G401 (cell line): ENCODE data around the gene NOTCH1. TPM values are rescaled to one million over a fixed set of nuclear protein-coding genes. Genes with fewer than 3 reads are reported as not detected.
A peak's percentile ranks its signal among the peaks of the same experiment; 100 is the strongest.
"Not testable (repeated sequence)": the region's sequence is repeated elsewhere in the genome, so short reads cannot be mapped to it uniquely, and the experiment has no call there.

Source experiments
- DNase-seq: peaks from one replicate; pipeline ENCODE4 v3.0.0-alpha.2; 2015; ENCODE audit warnings: low spot score
- in situ Hi-C: cut with HindIII; loops from 2 replicates; pipeline ENCODE4 v1.10.0; 2016; ENCODE audit warnings: low sequenced_read_pairs, mixed read lengths
- total RNA-seq: library from RNA; depleted of rRNA; stranded (reverse); fragments of >200 nt; shearing (Covaris generic); gene quantifications from 2 replicates; pipeline ENCODE4 v1.2.3, GENCODE V29; 2014

NOTCH1 gene
- total RNA-seq, 1 experiment from 2014 or later = 13.8 TPM

DNA sequence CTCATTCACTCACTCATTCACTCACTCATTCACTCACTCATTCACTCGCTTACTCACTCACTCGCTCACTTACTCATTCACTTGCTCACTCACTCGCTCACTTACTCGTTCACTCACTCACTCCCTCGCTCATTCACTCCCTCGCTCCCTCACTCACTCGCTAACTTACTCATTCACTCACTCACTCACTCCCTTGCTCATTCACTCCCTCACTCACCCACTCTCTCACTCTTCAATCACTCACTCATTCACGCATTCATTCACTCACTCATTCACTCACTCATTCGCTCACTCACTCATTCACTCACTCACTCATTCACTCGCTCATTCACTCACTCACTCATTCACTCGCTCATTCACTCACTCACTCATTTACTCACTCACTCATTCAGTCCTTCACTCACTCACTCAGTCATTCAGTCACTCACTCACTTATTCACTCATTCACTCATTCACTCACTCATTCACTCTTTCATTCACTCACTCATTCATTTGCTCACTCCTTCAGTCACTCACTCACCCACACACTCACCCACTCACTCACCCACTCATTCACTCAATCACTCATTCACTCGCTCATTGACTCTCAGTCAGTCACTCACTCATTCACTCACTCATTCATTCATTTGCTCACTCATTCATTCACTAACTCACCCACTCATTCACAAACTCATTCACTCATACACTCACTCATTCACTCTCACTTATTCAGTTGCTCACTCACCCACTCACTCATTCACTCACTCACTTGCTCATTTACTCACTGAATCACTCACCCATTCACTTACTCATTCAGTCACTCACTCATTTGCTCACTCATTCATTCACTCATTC lies 36.0 kb upstream of the NOTCH1 start:
- no peak for DNase-seq
- in situ Hi-C loops = no loop called here

DNA sequence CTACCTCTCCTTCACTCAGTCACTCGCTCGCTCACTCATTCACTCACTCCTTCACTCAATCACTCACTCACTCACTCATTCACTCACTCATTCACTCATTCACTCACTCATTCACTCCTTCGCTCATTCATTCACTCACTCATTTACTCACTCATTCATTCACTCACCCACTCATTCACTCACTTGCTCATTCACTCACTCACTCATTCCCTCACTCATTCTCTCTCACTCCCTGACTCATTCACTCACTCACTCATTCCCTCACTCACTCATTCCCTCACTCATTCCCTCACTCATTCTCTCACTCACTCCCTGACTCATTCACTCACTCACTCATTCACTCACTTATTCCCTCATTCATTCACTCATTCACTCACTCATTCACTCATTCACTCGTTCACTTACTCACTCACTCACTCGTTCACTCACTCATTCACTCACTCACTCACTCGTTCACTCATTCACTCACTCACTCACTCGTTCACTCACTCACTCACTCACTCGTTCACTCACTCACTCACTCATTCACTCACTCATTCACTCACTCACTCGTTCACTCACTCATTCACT lies 33.9 kb upstream of the NOTCH1 start:
- in situ Hi-C loops = loop anchor here (10.0 kb wide), 1 partner anchor 95 kb away; the partner anchor contains the start of gene SEC16A
- DNase-seq = not testable (repeated sequence)

DNA sequence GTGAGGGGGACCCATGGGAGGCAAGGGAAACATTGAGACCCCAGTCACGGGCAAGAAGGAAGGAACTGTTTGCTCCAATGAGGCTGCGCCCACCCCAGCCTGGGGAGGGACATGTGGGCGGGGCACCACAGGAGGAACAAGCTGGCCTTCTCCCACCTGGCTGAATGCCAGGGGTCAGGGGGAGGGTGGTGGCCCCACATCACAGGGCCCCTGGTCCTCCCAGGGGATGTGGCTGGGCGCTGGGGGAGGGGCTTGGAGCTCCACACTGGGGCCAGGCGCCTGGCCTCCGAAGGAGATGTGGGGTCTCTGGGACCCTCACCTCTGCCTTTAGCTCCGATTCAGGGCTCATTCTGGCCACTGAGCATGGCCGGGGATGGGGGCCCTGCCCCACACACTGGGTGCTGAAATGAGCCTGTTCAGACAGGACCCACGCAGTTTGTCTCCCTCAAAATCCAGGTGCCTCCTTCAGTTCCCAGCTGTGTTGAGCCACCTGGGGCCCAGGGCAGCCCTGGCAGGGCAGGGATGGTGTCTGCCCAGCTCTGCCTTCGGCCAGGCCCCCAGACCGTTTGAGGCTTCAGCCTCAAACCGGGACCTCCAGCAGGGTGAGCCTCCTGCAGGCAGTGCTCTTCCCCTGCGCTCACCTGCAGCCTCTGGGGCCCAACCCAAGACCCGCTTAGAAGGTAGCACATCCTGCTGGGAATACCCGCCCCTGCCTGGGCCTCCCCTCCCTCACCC lies 33.2 kb upstream of the NOTCH1 start:
- DNase-seq = peak; percentile 43
- in situ Hi-C loops = loop anchor here (10.0 kb wide), 1 partner anchor 94 kb away; the partner anchor contains the start of gene SEC16A

DNA sequence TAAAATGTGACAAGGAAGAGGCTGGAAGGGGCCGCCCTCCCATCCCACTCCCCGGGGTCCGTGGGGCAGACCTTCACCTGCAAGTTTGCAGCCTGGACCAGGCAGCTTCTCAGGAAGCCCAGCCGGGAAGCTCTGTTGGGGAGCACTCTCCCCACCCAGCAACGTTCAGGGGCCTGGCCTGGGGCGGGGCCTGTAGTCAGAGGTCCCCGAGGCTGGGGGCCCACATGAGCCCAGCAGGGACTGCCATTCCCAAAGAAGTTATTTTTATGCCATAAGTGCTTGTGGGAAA lies 32.7 kb upstream of the NOTCH1 start:
- in situ Hi-C loops = loop anchor here (10.0 kb wide), 1 partner anchor 94 kb away; the partner anchor contains the start of gene SEC16A
- DNase-seq = no peak

DNA sequence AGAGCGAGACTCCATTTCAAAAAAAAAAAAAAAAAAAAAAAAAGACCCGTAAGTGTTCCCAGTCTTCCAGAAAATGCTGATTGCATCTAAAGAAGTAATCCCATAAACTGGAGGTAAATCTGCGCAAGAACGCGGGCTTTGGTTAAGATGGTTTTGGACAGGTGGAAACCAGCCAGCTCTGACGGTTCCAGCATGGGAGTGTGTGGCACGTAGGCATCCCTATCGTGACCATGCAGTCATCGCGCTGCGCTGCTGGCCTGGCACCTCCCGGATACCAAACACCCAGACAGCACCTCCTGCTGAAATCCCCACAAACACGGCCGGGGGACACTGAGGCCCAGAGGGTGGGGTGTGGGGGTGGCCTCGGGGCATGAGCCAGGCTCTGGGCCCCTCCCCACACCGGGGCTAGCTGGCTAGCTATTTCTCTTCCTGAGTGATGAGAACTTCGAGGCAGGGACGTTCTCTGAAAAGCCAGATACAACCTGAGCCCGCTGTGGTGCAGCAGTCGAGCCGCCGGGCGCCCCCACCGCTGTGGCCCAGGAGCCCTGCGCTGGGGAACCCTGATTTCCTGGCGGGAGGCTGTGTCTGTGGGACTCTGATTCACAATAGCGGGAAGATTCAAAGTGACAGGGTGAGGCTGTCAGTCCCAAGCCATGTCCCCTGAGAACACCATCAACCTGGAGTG lies 32.2 kb upstream of the NOTCH1 start:
- in situ Hi-C loops = loop anchor here (10.0 kb wide), 1 partner anchor 93 kb away; the partner anchor contains the start of gene SEC16A
- DNase-seq = peak; percentile 34

DNA sequence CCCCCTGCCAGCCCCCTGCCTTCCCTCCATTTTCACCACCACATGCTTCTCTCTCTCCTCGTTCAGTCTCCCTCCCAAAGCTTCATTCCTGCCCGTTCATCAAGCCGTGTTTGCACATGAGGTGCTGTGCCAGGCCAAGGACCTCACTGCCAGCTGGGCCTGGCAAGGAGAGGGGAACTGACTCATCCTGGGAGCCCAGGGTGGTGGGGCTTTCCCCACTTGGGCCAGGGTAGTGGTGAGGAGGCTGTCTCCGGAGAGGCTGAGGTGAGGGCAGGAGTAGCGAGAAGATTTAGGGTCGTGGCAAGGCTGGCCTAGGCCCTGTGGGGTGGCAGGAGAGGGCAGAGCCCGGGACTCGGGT lies 30.4 kb upstream of the NOTCH1 start:
- no peak for DNase-seq
- in situ Hi-C loops = loop anchor here (10.0 kb wide), 1 partner anchor 91 kb away; the partner anchor contains the start of gene SEC16A

DNA sequence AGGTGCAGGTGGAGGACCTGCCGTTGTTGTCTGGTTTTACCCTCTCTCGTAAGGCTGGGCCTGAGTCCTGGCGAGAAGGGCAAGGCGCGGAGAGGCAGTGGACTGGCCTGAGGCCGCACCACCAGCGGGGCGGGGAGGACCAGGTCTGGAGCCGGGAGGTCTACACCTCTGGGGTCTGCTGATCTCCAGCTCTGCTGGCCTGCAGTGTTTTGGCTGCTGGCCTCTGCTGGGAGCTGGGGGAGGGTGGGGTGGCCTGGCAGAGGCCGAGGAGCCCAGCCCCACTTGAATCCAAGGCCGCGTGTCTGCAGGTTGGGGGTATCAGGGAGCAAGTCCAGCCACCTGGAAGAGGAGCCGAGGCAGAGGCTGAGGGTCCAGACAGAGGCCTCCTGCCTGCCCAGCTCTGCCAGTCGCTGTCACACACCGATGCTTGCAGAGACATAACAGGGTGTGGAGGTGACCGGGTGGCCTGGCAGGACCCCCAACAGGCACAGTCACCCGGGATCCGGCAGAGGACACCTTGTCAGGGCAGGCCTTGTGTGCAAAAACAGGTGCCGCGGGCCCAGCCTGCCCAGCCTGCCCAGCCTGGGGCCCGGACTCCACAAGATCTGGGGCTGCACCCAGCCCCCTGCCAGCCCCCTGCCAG lies 29.9 kb upstream of the NOTCH1 start:
- no peak for DNase-seq
- in situ Hi-C loops = loop anchor here (10.0 kb wide), 1 partner anchor 91 kb away; the partner anchor contains the start of gene SEC16A

DNA sequence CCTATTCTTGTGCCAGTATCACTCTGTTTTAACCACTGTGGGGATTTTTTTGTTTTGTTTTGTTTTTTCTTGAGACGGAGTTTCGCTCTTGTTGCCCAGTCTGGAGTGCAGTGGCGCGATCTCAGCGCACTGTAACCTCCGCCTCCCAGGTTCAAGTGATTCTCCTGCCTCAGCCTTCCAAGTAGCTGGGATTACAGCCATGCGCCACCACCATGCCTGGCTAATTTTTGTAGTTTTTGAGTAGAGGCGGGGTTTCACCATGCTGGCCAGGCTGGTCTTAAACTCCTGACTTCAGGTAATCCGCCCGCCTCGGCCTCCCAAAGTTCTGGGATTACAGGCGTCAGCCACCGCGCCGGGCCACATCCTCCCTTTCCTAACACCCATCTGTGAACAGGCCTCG lies 28.8 kb upstream of the NOTCH1 start:
- not testable (repeated sequence) for DNase-seq
- in situ Hi-C loops = loop anchor here (10.0 kb wide), 1 partner anchor 90 kb away; the partner anchor contains the start of gene SEC16A

DNA sequence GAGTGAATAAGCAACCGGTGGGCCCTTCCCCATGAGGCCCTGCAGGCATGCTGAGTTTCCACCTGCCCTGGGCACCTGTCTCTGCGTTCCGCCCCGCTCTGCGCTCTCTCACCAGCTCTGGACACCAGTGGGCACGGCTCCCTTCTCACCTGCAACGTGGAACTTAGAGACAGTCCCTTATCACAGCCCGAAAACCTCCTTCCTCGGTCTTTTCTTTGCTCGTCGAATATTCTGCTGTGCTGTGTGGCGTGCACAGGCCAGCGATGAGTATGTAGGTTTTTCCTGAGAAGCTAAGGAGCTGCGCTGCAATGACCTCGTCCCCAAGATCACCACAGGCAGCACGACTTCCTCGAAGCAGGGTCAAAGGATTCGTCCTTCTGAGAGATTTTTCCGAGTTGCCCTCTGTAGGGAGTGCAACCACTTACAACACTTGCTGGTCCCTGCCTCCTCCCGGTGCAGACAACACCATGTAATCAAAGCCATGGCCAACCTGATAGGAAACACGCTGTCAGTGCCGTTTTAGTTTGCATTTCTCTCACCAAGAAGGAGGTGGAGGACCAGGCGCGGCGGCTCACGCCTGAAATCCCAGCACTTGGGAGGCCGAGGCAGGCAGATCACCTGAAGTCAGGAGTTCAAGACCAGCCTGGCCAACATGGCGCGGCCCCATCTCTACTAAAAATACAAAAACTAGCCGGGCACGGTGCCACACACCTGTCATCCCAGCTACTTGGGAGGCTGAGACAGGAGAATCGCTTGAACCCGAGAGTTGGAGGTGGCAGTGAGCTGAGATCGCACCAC lies 27.2 kb upstream of the NOTCH1 start:
- no peak for DNase-seq
- in situ Hi-C loops = loop anchor here (10.0 kb wide), 1 partner anchor 88 kb away; the partner anchor contains the start of gene SEC16A

DNA sequence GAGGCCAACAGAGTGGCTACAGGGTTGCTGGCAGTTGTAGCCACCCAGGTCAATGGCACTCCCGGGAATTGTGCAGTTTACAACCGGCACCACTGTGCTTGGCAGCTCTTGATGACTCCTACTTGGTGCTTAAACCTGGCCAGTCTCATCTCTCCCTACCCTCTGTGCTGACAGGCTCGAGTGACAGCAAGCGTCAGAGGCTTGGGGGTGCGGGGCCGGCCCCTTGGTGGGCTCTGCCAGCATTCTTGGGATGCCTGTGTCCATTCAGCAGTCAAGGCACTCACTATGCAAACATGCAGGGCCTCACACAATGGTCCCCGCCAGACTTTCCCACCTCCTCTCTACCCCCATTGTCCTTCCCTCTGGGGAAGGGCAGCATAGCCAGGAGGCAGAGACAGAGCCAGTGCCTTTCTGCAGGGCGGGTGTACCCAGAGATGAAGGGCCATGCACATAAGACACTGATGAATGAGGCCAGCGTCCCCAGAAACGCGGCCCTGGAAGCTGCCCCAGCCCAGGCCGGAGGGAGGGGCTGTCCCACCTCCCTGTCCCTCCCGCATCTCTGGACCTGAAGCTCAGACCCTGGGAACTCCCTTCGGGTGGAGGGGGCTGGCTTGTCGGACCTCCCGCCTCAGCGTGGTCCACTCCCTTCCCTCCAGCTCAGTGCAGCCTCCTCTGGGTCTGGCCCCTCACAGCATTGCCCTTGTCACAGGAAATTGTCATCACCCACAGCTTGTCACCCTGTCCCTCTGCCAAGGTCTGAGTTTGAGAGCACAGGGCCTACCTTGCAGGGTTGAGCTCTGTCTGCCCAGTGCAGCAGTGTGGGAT lies 26.4 kb upstream of the NOTCH1 start:
- in situ Hi-C loops = loop anchor here (10.0 kb wide), 1 partner anchor 87 kb away; the partner anchor contains the start of gene SEC16A
- DNase-seq = no peak

DNA sequence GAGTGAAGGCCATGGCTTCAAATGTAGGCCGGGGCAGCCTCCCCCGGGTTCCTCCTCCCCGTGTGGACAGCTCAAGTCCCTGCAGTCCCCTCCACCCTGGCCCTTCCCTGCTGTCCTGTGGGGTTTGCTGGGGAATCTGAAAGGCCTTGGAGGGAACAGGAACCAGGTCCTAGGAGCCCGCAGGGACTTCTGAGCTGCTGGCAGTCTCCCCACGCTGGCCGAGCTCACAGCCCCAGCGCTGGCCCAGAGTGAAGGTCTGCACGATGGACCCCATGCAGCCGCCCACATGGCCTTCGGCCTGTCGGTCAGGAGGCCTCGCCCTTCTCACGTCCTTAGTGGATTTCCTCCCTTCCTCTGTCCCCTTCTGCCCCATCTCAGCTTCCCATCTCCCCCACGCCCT lies 25.7 kb upstream of the NOTCH1 start:
- DNase-seq = no peak
- in situ Hi-C loops = loop anchor here (10.0 kb wide), 1 partner anchor 87 kb away; the partner anchor contains the start of gene SEC16A

DNA sequence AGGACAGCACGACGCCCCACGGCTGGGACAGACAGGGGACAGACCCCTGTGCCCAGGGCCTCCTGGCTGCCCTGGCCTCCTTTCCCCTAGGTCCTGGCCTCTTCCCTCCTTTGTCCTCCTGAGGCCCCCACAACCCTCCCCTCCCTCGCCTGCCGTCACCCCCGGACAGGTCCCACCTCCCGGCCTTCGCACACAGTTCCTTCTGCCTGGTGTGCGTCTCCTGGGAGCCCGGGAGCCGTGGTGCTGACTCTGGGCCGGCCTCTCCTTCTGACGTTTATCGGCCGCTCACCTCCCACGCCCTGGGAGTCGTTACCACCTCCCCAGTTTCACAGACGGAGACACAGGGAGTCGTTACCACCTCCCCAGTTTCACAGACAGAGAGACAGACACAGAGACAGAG lies 25.1 kb upstream of the NOTCH1 start:
- in situ Hi-C loops = loop anchor here (10.0 kb wide), 1 partner anchor 86 kb away; the partner anchor contains the start of gene SEC16A
- DNase-seq = no peak

DNA sequence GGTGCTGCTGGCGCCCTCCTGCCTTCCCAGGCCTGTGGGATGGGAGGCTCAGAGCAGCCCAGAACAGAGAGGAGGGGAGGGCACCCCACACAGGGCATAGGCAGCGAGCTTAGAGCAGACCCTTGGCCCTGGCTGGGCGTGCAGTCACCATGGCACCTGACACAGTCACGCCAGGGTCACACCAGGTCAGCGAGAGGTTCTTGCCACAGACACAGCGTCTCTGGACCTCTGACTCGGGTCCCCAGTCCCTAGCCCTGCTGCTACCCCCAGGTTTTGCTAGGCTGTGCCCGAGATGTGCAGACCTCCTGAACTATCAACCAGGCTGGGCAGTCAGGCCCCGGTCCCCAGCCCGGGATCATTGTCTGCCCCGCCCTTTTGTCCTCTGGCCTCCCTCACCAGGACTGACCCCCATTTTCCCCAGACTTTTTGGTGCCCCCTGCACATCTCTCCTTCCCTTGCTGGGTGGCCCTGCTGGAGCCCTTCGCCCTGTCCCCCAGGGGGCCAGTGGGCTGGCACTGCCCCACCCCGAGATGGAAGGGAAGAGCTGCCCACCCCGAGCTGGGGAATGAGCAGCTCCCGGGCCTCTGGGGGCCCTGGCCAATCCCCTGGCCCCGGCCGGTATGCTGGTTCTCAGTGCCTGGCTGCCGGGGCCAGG lies 24.5 kb upstream of the NOTCH1 start:
- in situ Hi-C loops = loop anchor here (10.0 kb wide), 1 partner anchor 86 kb away; the partner anchor contains the start of gene SEC16A
- no peak for DNase-seq

DNA sequence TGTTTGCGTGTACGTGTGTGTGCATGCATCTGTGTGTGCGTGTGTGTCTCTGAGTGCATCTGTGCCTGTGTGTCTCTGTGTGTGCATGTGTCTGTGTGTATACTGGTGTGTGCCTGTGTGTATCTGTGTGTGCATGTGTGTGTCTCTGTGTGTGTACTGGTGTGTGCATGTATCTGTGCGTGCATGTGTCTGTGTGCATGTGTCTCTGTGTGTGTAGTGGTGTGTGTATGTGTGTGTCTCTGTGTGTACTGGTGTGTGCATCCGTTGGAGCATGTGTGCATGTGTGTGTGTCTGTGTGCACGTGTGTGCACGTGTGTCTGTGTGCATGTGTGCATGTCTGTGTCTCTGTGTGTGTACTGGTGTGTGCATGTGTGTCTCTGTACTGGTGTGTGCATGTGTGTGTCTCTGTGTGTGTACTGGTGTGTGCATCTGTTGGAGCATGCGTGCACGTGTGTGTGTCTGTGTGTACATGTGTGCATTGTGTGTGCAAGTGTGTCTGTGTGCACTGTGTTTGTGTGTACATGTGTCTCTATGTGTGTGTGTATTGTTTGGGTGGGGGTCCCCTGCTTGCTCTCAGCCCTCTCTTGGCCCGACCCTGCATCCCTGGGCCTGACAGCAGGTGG lies 23.8 kb upstream of the NOTCH1 start:
- no peak for DNase-seq
- in situ Hi-C loops = loop anchor here (10.0 kb wide), 1 partner anchor 85 kb away; the partner anchor contains the start of gene SEC16A

DNA sequence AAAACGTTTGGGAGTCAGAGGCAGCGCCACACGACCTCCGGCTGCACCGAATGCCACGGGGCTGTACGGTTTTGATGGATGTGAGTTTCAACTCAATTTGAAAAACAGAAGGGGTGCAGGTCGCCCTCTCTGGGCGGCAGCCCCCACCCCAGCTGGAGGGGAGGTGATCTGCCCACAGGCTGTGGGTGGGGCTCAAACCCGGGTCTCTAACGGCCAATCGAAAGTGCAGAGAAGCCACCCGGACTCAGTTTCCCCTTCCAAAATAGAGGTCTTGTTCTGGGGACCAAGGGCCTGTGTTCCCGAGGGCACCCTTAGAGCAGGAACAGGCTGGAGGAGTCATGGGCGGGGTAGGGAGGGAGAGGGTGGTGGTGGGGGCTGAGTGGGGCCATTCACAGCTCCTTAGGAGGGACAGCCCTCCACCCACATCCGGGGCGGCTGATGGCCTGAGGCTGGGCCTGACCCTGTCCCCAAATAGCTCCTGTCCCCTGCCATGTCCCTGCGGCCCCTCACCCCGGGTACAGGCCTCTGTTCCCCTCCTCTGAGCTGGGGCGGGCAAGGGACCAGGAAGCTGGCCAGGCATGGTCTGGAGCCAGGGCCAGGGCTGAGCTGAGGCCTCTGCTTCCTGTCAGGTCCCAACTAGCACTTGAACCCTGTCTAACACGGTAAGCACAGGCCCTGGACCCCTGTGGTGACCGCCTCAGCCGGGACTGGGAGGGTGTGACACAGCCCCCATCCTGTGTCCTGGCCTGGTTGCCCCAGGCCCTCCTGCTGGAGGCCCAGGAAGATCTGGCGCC lies 22.6 kb upstream of the NOTCH1 start:
- in situ Hi-C loops = no loop called here
- DNase-seq = no peak
